HepG2 (cell line): ENCODE results near the gene RBBP5. TPM values are rescaled to one million over a fixed set of nuclear protein-coding genes. Genes with fewer than 3 reads are reported as not detected.
A peak's percentile ranks its signal among the peaks of the same experiment; 100 is the strongest.

Source experiments
- CEBPG ChIP-seq: IDR thresholded peaks from 2 replicates; pipeline ENCODE4 v1.6.1; 2016
- ETS1 ChIP-seq: sonication (generic); formaldehyde crosslinking; IDR thresholded peaks from 2 replicates; pipeline ENCODE4 v1.4.0; 2020; ENCODE audit warnings: missing genetic modification reagents
- FOXO4 ChIP-seq: sonication (generic); formaldehyde crosslinking; conservative IDR thresholded peaks from 2 replicates; pipeline ENCODE4 v1.8.1; 2023; ENCODE audit warnings: missing genetic modification reagents
- HOXA5 ChIP-seq: sonication (generic); formaldehyde crosslinking; IDR thresholded peaks from 2 replicates; pipeline ENCODE4 v1.4.0; 2020; ENCODE audit warnings: missing genetic modification reagents
- MED13 ChIP-seq: sonication (generic); formaldehyde crosslinking; IDR thresholded peaks from 2 replicates; pipeline ENCODE4 v1.5.0; 2020; ENCODE audit warnings: missing genetic modification reagents
- MIER3 ChIP-seq: IDR thresholded peaks from 2 replicates; pipeline ENCODE4 v1.6.1; 2016; ENCODE audit warnings: missing compliant biosample characterization, borderline replicate concordance
- NFAT5 ChIP-seq: sonication (generic); formaldehyde crosslinking; IDR thresholded peaks from 2 replicates; pipeline ENCODE4 v1.4.0; 2020; ENCODE audit warnings: missing genetic modification reagents
- NR1H2 ChIP-seq: sonication (generic); formaldehyde crosslinking; IDR thresholded peaks from 2 replicates; pipeline ENCODE4 v1.8.1; 2022; ENCODE audit warnings: low read depth, missing genetic modification reagents, borderline replicate concordance
- RARG ChIP-seq: sonication (generic); formaldehyde crosslinking; IDR thresholded peaks from 2 replicates; pipeline ENCODE4 v1.4.0; 2020; ENCODE audit warnings: low read depth, mild to moderate bottlenecking, missing genetic modification reagents
- RFX5 ChIP-seq: IDR thresholded peaks from 2 replicates; pipeline ENCODE4 v1.6.1; 2011; ENCODE audit warnings: low read depth, low read length, improper control_type of control experiment
- SMYD3 ChIP-seq: sonication (generic); formaldehyde crosslinking; IDR thresholded peaks from 2 replicates; pipeline ENCODE4 v1.8.1; 2023; ENCODE audit warnings: mild to moderate bottlenecking, missing genetic modification reagents
- TMF1 ChIP-seq: sonication (generic); formaldehyde crosslinking; IDR thresholded peaks from 2 replicates; pipeline ENCODE4 v1.8.1; 2022; ENCODE audit warnings: low read depth, missing genetic modification reagents
- UBTF ChIP-seq: sonication (generic); formaldehyde crosslinking; IDR thresholded peaks from 2 replicates; pipeline ENCODE4 v1.4.0; 2020; ENCODE audit warnings: mild to moderate bottlenecking, missing genetic modification reagents
- ZBTB7A ChIP-seq: sonication (generic); formaldehyde crosslinking; IDR thresholded peaks from 2 replicates; pipeline ENCODE4 v1.8.0; 2022; ENCODE audit warnings: mild to moderate bottlenecking, missing genetic modification reagents
- ZNF740 ChIP-seq: sonication (generic); formaldehyde crosslinking; IDR thresholded peaks from 2 replicates; pipeline ENCODE4 v1.4.0; 2020; ENCODE audit warnings: missing genetic modification reagents
- ZNF772 ChIP-seq: sonication (generic); formaldehyde crosslinking; IDR thresholded peaks from 2 replicates; pipeline ENCODE4 v1.5.0; 2020; ENCODE audit warnings: mild to moderate bottlenecking, missing genetic modification reagents
- ZNF776 ChIP-seq: sonication (generic); formaldehyde crosslinking; IDR thresholded peaks from 2 replicates; pipeline ENCODE4 v1.4.0; 2020; ENCODE audit warnings: mild to moderate bottlenecking, missing genetic modification reagents
- polyA plus RNA-seq, 8 experiments: library from polyadenylated mRNA; depleted of rRNA in 3 of 8; stranded (reverse) in 7 of 8; unstranded in 1 of 8; fragments of >200 nt; fragmentation: Illumina TruSeq in 4 of 8; extraction: Trizol in 4 of 8; gene quantifications; 2 replicates each; pipeline versions ENCODE4 v1.2.1 to v1.2.3, GENCODE V29; 2011 to 2016; ENCODE audit warnings: low read depth in 4 of 8, missing spikeins in 1 of 8, mixed read lengths in 1 of 8; ENCODE audit not compliant: insufficient read depth in 1 of 8
- total RNA-seq, 5 experiments: library from RNA; depleted of rRNA; stranded (reverse); fragments of >200 nt; fragmentation: Illumina TruSeq; extraction: Trizol; gene quantifications; 2 replicates each; pipeline ENCODE4 v1.2.3, GENCODE V29; 2016; ENCODE audit warnings: low read depth in 1 of 5

RBBP5 gene
- total and polyA plus RNA-seq, 2 of the 13 experiments (the other 11 are each of a cell fraction or from before 2014, with no cell fraction given) = 6.6 to 17.1 TPM

GRCh38 chr1:205121660-205122488 is at the start of gene RBBP5 (continued):
- TF ChIP-seq NR1H2 (CRISPR knock-in tag) (no peak), ZNF772 (CRISPR knock-in tag) (peak; percentile 73; the same call in 1 of the 2 replicates), UBTF (CRISPR knock-in tag) (peak; percentile 89), TMF1 (CRISPR knock-in tag) (peak; percentile 66; the same call in 1 of the 2 replicates), RFX5 (no peak), ZBTB7A (no peak), ZNF740 (CRISPR knock-in tag) (no peak; the same call in 1 of the 2 replicates), NFAT5 (CRISPR knock-in tag) (no peak), CEBPG (CRISPR knock-in tag) (peak; percentile 73), MED13 (CRISPR knock-in tag) (no peak; the same call in 1 of the 2 replicates), FOXO4 (CRISPR knock-in tag) (no peak), MIER3 (peak; percentile 90; the same call in 1 of the 2 replicates), HOXA5 (CRISPR knock-in tag) (peak; percentile 47), ZNF776 (CRISPR knock-in tag) (no peak; the same call in 1 of the 2 replicates), RARG (CRISPR knock-in tag) (0 out of 2 replicates have a peak, but pooled peaks have one; percentile 72), ETS1 (CRISPR knock-in tag) (no peak), SMYD3 (peak; percentile 93; the same call in 1 of the 2 replicates)
